BJ (cell line): ENCODE results near the gene PTGES3. TPM values are rescaled to one million over a fixed set of nuclear protein-coding genes. Genes with fewer than 3 reads are reported as not detected.

Experiments used
- CTCF ChIA-PET: fragments of 350-600 bp; formaldehyde crosslinking; extraction: SDS; loops from one replicate; lab custom pipeline; 2021; ENCODE audit warnings: antibody characterized with exemption, inconsistent platforms; lab: Yijun Ruan, JAX
- POLR2A ChIA-PET: fragments of 300-600 bp; sonication (Branson Sonifier 250); formaldehyde crosslinking; extraction: SDS; loops from one replicate; lab custom pipeline; 2021; ENCODE audit warnings: antibody characterized with exemption; lab: Charles Lee
- DNase-seq: peaks from one replicate; pipeline ENCODE4 v3.0.0-alpha.2; 2011; ENCODE audit warnings: low read depth
- H3K27me3 ChIP-seq: 2 replicates; pipeline ENCODE4 v1.6.0; 2011; ENCODE audit warnings: low read length; ENCODE audit not compliant: control insufficient read depth, insufficient read depth
- H3K36me3 ChIP-seq: 2 replicates; pipeline ENCODE4 v1.5.1; 2011; ENCODE audit warnings: low read length; ENCODE audit not compliant: control insufficient read depth, insufficient read depth
- H3K4me3 ChIP-seq: 2 replicates; pipeline ENCODE4 v1.5.1; 2011; ENCODE audit warnings: low read depth, mild to moderate bottlenecking, control low read depth, low read length
- polyA plus RNA-seq: library from polyadenylated mRNA; depleted of rRNA; stranded (reverse); fragments of >200 nt; gene quantifications from 2 replicates; pipeline ENCODE4 v1.2.3, GENCODE V29; 2011
- TF ChIP-seq, protein P1 (sequence below): IDR thresholded peaks from 2 replicates; pipeline ENCODE4 v1.5.1; 2011; ENCODE audit warnings: low read depth, mild to moderate bottlenecking, control low read depth, inconsistent platforms, low read length, moderate library complexity; ENCODE audit not compliant: insufficient read depth

PTGES3 gene
- polyA plus RNA-seq, 1 experiment = 24.7 TPM

DNA sequence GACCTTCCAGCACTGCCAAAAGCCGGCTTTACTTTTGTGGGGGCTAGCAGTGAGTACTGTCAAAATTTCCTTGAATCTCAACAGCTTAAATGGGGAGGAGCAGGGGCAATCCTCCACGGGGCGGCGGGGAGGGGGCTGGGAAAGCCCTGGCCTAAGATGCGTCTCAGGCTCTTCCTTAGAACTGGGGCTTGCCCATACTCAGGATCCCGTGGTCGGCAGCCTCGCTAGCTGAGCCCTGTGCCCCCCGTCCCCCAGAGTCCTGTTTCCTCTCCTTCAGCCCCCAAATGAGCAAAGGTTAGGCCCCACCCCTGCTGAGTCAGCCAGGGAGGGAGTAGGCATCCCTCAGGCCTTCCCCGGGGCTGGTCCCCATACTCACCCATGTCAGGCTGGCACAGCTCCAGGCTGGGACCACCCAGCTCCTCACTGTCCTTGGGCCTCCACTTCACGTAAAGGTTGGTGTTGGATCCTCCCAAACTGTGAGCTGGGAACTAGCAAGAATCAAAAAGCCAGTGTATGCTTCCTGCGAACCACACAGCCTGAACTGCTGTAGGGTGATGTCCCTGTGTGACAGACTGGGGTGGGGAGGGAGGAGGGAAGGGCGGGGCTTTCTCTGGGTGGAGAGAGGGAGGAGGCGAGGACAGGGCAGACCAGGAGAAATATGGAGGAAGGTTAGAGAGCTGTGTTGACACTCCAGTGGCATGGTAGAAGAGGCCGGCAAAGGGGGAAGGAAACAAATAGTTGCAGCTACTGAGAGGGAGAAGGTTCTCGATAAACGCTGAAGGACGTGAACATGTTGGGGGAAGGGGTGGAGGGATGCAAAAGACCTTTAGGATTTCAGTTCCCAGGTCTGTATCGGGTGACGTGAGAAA, 52.0 kb downstream of the PTGES3 start:
- CTCF ChIA-PET = interaction anchor here (0.6 to 5.2 kb wide), 35 partner anchors 8 to 645 kb away, joined by 3 to 41 read pairs (median 5); partner anchors contain the start of genes ATP5F1B and PTGES3
- Histone ChIP-seq H3K36me3 (peaks cover 14% of the 10 kb centered on the region), H3K27me3 (no peaks in the 10 kb centered on the region), H3K4me3 (peak overlapping the region; percentile 67)
- POLR2A ChIA-PET = interaction anchor here (0.6 to 1.1 kb wide), 3 partner anchors 9 to 128 kb away, joined by 5 to 10 read pairs (median 8); partner anchors contain the start of gene RBMS2
- TF ChIP-seq, protein P1, sequence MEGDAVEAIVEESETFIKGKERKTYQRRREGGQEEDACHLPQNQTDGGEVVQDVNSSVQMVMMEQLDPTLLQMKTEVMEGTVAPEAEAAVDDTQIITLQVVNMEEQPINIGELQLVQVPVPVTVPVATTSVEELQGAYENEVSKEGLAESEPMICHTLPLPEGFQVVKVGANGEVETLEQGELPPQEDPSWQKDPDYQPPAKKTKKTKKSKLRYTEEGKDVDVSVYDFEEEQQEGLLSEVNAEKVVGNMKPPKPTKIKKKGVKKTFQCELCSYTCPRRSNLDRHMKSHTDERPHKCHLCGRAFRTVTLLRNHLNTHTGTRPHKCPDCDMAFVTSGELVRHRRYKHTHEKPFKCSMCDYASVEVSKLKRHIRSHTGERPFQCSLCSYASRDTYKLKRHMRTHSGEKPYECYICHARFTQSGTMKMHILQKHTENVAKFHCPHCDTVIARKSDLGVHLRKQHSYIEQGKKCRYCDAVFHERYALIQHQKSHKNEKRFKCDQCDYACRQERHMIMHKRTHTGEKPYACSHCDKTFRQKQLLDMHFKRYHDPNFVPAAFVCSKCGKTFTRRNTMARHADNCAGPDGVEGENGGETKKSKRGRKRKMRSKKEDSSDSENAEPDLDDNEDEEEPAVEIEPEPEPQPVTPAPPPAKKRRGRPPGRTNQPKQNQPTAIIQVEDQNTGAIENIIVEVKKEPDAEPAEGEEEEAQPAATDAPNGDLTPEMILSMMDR = no peak
- peak; percentile 53 for DNase-seq

DNA sequence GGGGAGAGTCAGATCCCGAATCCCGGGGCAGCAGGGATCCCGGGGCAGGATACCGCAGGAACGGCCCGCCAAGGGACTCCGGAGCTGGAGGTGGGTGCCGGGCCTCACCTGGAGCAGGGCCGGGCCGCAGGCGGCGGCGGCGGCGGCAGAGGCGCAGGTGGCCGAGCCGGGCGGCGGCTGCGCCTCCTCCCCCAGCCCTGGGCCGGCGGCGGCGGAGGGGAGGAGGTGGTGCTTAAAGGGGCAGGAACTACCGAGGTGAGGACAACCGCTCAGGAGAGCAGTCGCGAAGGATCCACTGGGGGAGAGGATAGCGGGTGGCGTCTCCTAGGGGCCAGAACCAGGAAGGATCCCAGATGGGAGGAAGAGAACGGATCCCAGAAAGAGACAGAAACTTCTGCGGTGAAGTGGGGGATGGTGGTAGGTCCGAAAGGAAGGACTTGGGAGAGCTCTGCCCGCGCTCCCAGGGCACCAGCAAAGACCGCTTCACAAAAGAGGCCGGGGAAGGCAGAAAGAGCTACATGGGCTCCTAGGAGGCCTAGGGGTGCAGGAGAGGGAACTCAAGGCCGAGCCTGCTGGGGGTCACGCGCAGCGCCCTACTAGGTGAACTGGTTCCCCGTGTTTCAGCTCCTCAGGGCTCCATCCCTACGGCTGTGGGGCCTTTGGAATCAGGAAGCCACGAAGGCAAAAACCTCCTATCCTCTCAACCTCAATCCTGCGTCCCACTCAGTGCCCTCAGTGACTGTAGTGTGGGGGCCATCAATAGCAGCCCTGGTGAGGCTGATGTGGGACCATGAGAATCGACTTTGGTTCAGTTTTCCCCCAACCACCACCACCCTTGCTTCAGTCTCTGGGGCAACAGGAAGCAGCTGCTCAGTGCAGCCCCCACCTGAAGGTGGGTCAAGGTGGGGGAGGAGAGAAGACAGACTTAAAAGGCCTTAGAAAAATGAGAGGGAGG, 53.0 kb downstream of the PTGES3 start:
- peak overlapping the region; percentile 67 for H3K4me3 ChIP-seq

DNA sequence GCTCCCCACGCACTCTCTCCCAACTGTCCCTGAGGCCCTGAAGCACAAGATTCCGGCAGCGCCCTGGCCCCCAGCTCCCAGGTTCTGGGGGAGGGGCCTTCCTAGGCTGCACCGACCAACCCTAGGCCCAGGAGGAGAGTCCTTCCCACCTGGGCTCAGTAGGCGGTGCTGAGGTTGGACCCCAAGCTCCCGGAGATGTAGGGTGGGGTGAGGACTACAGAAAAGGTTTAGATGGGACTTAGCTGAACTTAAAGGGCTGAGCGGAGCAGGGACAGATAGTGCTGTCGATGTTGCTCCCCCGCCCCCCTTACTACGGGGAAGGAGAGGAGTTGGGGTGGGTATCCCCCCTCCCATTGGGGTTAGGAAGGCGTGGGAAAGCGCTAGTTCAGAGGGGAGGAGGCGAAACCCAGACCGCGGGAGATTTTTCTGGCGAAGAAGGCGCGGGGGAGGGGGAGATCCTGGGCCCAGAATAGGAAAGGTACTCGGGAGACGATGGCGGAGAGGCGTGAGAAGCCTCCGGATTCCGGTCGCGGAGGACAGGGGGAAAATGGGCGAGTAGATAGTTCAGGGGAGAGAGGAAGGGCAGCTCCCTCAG, 53.7 kb downstream of the PTGES3 start:
- POLR2A ChIA-PET = interaction anchor here (0.6 kb wide), 1 partner anchor 146 kb away, joined by 4 read pairs; the partner anchor contains the start of gene GLS2

More for the DNA sequence above, 53.0 kb downstream of the PTGES3 start:
- peak; percentile 46 for DNase-seq
- TF ChIP-seq, protein P1 = peak; percentile 77
- ChIA-PET CTCF (interaction anchor here (1.0 to 5.2 kb wide), 18 partner anchors 11 to 144 kb away, joined by 3 to 41 read pairs (median 6); partner anchors contain the start of genes ATP5F1B and RBMS2), POLR2A (interaction anchor here (0.6 kb wide), 2 partner anchors 116 to 127 kb away, joined by 10 to 13 read pairs; no protein-coding TSS in a partner anchor)
- Histone ChIP-seq H3K27me3 (no peaks in the 10 kb centered on the region), H3K36me3 (peaks cover 14% of the 10 kb centered on the region)

GRCh38 chr12:56633468-56634241, 54.4 kb downstream of the PTGES3 start:
- no peak for DNase-seq
- POLR2A ChIA-PET = interaction anchor here (0.6 kb wide), 1 partner anchor 145 kb away, joined by 4 read pairs; the partner anchor contains the start of gene GLS2
- TF ChIP-seq, protein P1 = no peak
- H3K27me3 ChIP-seq = no peaks in the 10 kb centered on the region
- H3K4me3 ChIP-seq = peak overlapping the region; percentile 67
- CTCF ChIA-PET = interaction anchor here (1.0 to 5.2 kb wide), 4 partner anchors 32 to 138 kb away, joined by 3 to 41 read pairs (median 16); partner anchors contain the start of gene RBMS2
- H3K36me3 ChIP-seq = peaks cover 6% of the 10 kb centered on the region

More for the DNA sequence above, 53.7 kb downstream of the PTGES3 start:
- TF ChIP-seq, protein P1 = no peak
- no peak for DNase-seq
- CTCF ChIA-PET = interaction anchor here (1.0 to 5.2 kb wide), 8 partner anchors 12 to 139 kb away, joined by 3 to 41 read pairs (median 4); partner anchors contain the start of gene RBMS2
- H3K27me3 ChIP-seq = no peaks in the 10 kb centered on the region
- H3K36me3 ChIP-seq = peaks cover 10% of the 10 kb centered on the region
- peak overlapping the region; percentile 67 for H3K4me3 ChIP-seq
